Upper lobe of left lung (tissue), 6 donors: ENCODE data around the gene ZNF112. TPM values are rescaled to one million over a fixed set of nuclear protein-coding genes. Genes with fewer than 3 reads are reported as not detected.
A peak's percentile ranks its signal among the peaks of the same experiment; 100 is the strongest.

Experiments
- ATAC-seq, 2 donors: fragments of 200-7000 bp; cut with Tn5 transposase; one replicate each; pipeline ENCODE4 v1.9.1; 2022; ENCODE audit warnings: mild to moderate bottlenecking in 2 of 2, moderate library complexity in 2 of 2; ENCODE audit not compliant: low FRiP score in 2 of 2
- DNase-seq, 2 donors: peaks; one replicate each; pipeline ENCODE4 v3.0.0-alpha.2; 2019 to 2020
- H3K27ac ChIP-seq, 4 donors: fragments of 200-600 bp; sonication (generic); one replicate each; pipeline ENCODE4 v1.5.1; 2016 to 2019
- H3K27me3 ChIP-seq, 4 donors: fragments of 200-600 bp; sonication (generic); one replicate each; pipeline ENCODE4 v1.5.1; 2017 to 2019
- H3K36me3 ChIP-seq, 4 donors: fragments of 200-600 bp; sonication (generic); one replicate each; pipeline ENCODE4 v1.5.1; 2016 to 2019
- H3K4me1 ChIP-seq, 4 donors: fragments of 200-600 bp; sonication (generic); one replicate each; pipeline ENCODE4 v1.5.1; 2018 to 2019
- H3K4me3 ChIP-seq, 4 donors: fragments of 200-600 bp; sonication (generic); one replicate each; pipeline ENCODE4 v1.5.1; 2017 to 2019; ENCODE audit warnings: mild to moderate bottlenecking in 2 of 4, moderate library complexity in 1 of 4
- H3K9me3 ChIP-seq, 4 donors: fragments of 200-600 bp; sonication (generic); one replicate each; pipeline ENCODE4 v1.5.1; 2018 to 2019
- CTCF ChIP-seq, 6 experiments: fragments of 450-650 bp in 4 of 6; fragments of 200-600 bp in 2 of 6; sonication (generic) in 2 of 6; IDR thresholded peaks; one replicate each; pipeline ENCODE4 v1.5.1; 2016 to 2019; ENCODE audit warnings: antibody characterized with exemption in 6 of 6
- EP300 ChIP-seq, 4 donors: sonication (generic); formaldehyde crosslinking; IDR thresholded peaks; one replicate each; pipeline ENCODE4 v1.5.1; 2017; ENCODE audit warnings: antibody characterized with exemption in 4 of 4, control low read depth in 2 of 4
- POLR2A ChIP-seq, 4 donors: fragments of 450-650 bp; IDR thresholded peaks; one replicate each; pipeline ENCODE4 v1.5.1; 2016 to 2017; ENCODE audit warnings: antibody characterized with exemption in 4 of 4, mild to moderate bottlenecking in 2 of 4
- POLR2AphosphoS5 ChIP-seq, 2 donors: sonication (generic); formaldehyde crosslinking; IDR thresholded peaks; one replicate each; pipeline ENCODE4 v1.5.1; 2017; ENCODE audit warnings: antibody characterized with exemption in 2 of 2
- WGBS, 2 donors: methylation state at CpG; one replicate each; pipeline ENCODE4 v1.1.5; 2017 to 2018; 5-methylcytosine and 5-hydroxymethylcytosine counted together
- total RNA-seq, 6 donors: library from RNA; depleted of rRNA in 4 of 6; stranded (reverse); fragments of >200 nt in 4 of 6; gene quantifications; one replicate each; pipeline versions ENCODE4 v1.1.0 to v1.2.1, GENCODE V29; 2016 to 2021
- donor health status: DM: no; HTN: no; CAD: no; lungs with moderate emphysema.
- donor health status: DM: no; HTN: yes; CAD: no; lungs with severe emphysema.

The ZNF112 gene
- total RNA-seq, 6 donors from 2014 or later, result 0.44 to 6.3 (median 4.0) TPM

- DNase-seq (no peak), ATAC-seq (no peak)
- Histone ChIP-seq H3K4me3 (no peak overlapping the region), H3K9me3 (peaks cover 37 to 89% (median 78%) of the 10 kb centered on the region in 4 donors), H3K27me3 (no peaks in the 10 kb centered on the region), H3K27ac (no peak overlapping the region), H3K36me3 (peaks cover 31 to 96% (median 78%) of the 10 kb centered on the region in 4 donors), H3K4me1 (no peaks in the 10 kb centered on the region)
- TF ChIP-seq POLR2A (IDR thresholded peaks at IDR 0.05) (no peak), POLR2AphosphoS5 (IDR thresholded peaks at IDR 0.05) (no peak), CTCF (IDR thresholded peaks at IDR 0.05) (no peak), EP300 (IDR thresholded peaks at IDR 0.05) (no peak)
- WGBS, 2 donors, result 97 to 100% methylated on average over 1 of the region's 1 CpG
Measured at GRCh38 chr19:44332145-44332544, 24.3 kb downstream of the ZNF112 start.

GRCh38 chr19:44315883-44316282, 40.6 kb downstream of the ZNF112 start:
- ATAC-seq (no peak), DNase-seq (no peak)
- Histone ChIP-seq H3K36me3 (no peaks in the 10 kb centered on the region), H3K4me3 (no peak overlapping the region), H3K9me3 (peaks cover 40 to 76% (median 69%) of the 10 kb centered on the region in 4 donors), H3K4me1 (no peaks in the 10 kb centered on the region), H3K27ac (no peak overlapping the region), H3K27me3 (no peaks in the 10 kb centered on the region)
- TF ChIP-seq CTCF (IDR thresholded peaks at IDR 0.05), result no peak
- 62 to 82% methylated on average over 2 of the region's 2 CpGs for WGBS, 2 donors

GRCh38 chr19:44313231-44313630, 43.2 kb downstream of the ZNF112 start:
- peaks cover 21 to 75% (median 59%) of the 10 kb centered on the region in 4 donors for H3K9me3 ChIP-seq

GRCh38 chr19:44308011-44308410, 48.5 kb downstream of the ZNF112 start:
- Histone ChIP-seq H3K27me3 (no peaks in the 10 kb centered on the region), H3K9me3 (peaks cover 6 to 53% (median 25%) of the 10 kb centered on the region in 4 donors), H3K4me1 (peaks cover 8 to 13% (median 11%) of the 10 kb centered on the region in 4 donors), H3K27ac (no peak overlapping the region), H3K4me3 (no peak overlapping the region), H3K36me3 (no peaks in the 10 kb centered on the region)
- ATAC-seq (no peak), DNase-seq (no peak)
- TF ChIP-seq EP300 (IDR thresholded peaks at IDR 0.05), result no peak
- TF ChIP-seq CTCF (IDR thresholded peaks at IDR 0.05), result no peak
- TF ChIP-seq POLR2AphosphoS5 (IDR thresholded peaks at IDR 0.05), result no peak
- TF ChIP-seq POLR2A (IDR thresholded peaks at IDR 0.05), result no peak
- 83 to 85% methylated on average over 3 of the region's 3 CpGs for WGBS, 2 donors

More at GRCh38 chr19:44313231-44313630, 43.2 kb downstream of the ZNF112 start:
- 88 to 100% methylated on average over 1 of the region's 1 CpG for WGBS, 2 donors
- DNase-seq, result no peak
- no peak for ATAC-seq
- TF ChIP-seq POLR2AphosphoS5 (IDR thresholded peaks at IDR 0.05) (no peak), CTCF (IDR thresholded peaks at IDR 0.05) (no peak), POLR2A (IDR thresholded peaks at IDR 0.05) (no peak), EP300 (IDR thresholded peaks at IDR 0.05) (no peak)
- H3K36me3 ChIP-seq, result no peaks in the 10 kb centered on the region
- no peak overlapping the region for H3K27ac ChIP-seq
- H3K4me3 ChIP-seq, result no peak overlapping the region
- H3K4me1 ChIP-seq, result no peaks in the 10 kb centered on the region
- H3K27me3 ChIP-seq, result no peaks in the 10 kb centered on the region

- WGBS, 2 donors, result 86 to 91% methylated on average over 15 of the region's 15 CpGs
- Histone ChIP-seq H3K36me3 (peaks cover 0 to 13% (median 6%) of the 10 kb centered on the region in 4 donors), H3K27ac (no peak overlapping the region), H3K4me1 (peaks cover 8 to 13% (median 11%) of the 10 kb centered on the region in 4 donors), H3K4me3 (no peak overlapping the region), H3K27me3 (no peaks in the 10 kb centered on the region), H3K9me3 (peaks cover 6 to 44% (median 20%) of the 10 kb centered on the region in 4 donors)
- ATAC-seq, result no peak
- peak in 1 of 2 donors; percentile 32 for DNase-seq
- no peak for TF ChIP-seq POLR2AphosphoS5 (IDR thresholded peaks at IDR 0.05)
- no peak for TF ChIP-seq POLR2A (IDR thresholded peaks at IDR 0.05)
- TF ChIP-seq EP300 (IDR thresholded peaks at IDR 0.05), result no peak
- no peak for TF ChIP-seq CTCF (IDR thresholded peaks at IDR 0.05)
Measured at GRCh38 chr19:44306283-44306682, 50.2 kb downstream of the ZNF112 start.
